ENCODE measurements around the gene RPS2. TPM values are rescaled to one million over a fixed set of nuclear protein-coding genes. Genes with fewer than 3 reads are reported as not detected.

The RPS2 gene
- total and polyA plus RNA-seq, 12 donors: 691 to 3,593 (median 903) TPM

GRCh38 chr16:1984347-1985225 is 20.0 kb upstream of the RPS2 start:
- peaks cover 12 to 54% (median 43%) of the 10 kb centered on the region in 7 donors for H3K27me3 ChIP-seq
- intact Hi-C loops (cut with DNase I): loop anchor here in 1 of 10 donors (10.0 kb wide), 1 partner anchor 60 kb away; no protein-coding TSS in a partner anchor
- 10 to 12% methylated on average over 58 of the region's 58 CpGs for WGBS, 2 donors
- peaks cover 11 to 34% (median 28%) of the 10 kb centered on the region in 9 donors for H3K4me1 ChIP-seq
- H3K36me3 ChIP-seq: peaks cover 0 to 23% (median 12%) of the 10 kb centered on the region in 9 donors
- peak overlapping the region; percentile 65 to 89 (median 81) for H3K27ac ChIP-seq
- DNase-seq: no peak
- H3K9me3 ChIP-seq: no peaks in the 10 kb centered on the region
- TF ChIP-seq CTCF (IDR thresholded peaks at IDR 0.05): no peak
- peak in 6 of 8 donors; percentile 2 to 10 (median 4) for ATAC-seq
- peak overlapping the region; percentile 80 to 98 (median 91) for H3K4me3 ChIP-seq

- peaks cover 0 to 26% (median 12%) of the 10 kb centered on the region in 9 donors for H3K36me3 ChIP-seq
- peaks cover 11 to 43% (median 30%) of the 10 kb centered on the region in 9 donors for H3K4me1 ChIP-seq
- DNase-seq (peak; percentile 88 to 92), ATAC-seq (peak; percentile 94 to 98 (median 94))
- TF ChIP-seq CTCF (IDR thresholded peaks at IDR 0.05): peak; percentile 9 to 73 (median 52)
- peaks cover 15 to 54% (median 43%) of the 10 kb centered on the region in 7 donors for H3K27me3 ChIP-seq
- H3K4me3 ChIP-seq: peak within 1 kb of the TSS; percentile 80 to 98 (median 91)
- H3K9me3 ChIP-seq: no peaks in the 10 kb centered on the region
- 0% methylated on average over 95 to 109 of the region's 109 CpGs for WGBS, 2 donors
- H3K27ac ChIP-seq: peak within 1 kb of the TSS; percentile 65 to 89 (median 81)
- intact Hi-C loops (cut with DNase I): loop anchor here in 1 of 10 donors (10.0 kb wide), 1 partner anchor 59 kb away; no protein-coding TSS in a partner anchor
Observed at GRCh38 chr16:1983544-1984346, 19.1 kb upstream of the RPS2 start, which contains the start of gene GFER. GFER (plus strand) TSS chr16:1984193; CDS start chr16:1984219, 26 bp downstream.

GRCh38 chr16:1982991-1983543 is 18.4 kb upstream of the RPS2 start:
- Histone ChIP-seq H3K9me3 (no peaks in the 10 kb centered on the region), H3K36me3 (peaks cover 0 to 33% (median 18%) of the 10 kb centered on the region in 9 donors), H3K4me1 (peaks cover 11 to 43% (median 30%) of the 10 kb centered on the region in 9 donors), H3K4me3 (peak overlapping the region; percentile 55 to 98 (median 91)), H3K27ac (peak overlapping the region; percentile 65 to 89 (median 81)), H3K27me3 (peaks cover 18 to 56% (median 43%) of the 10 kb centered on the region in 7 donors)
- 23 to 25% methylated on average over 19 of the region's 19 CpGs for WGBS, 2 donors
- TF ChIP-seq CTCF (IDR thresholded peaks at IDR 0.05): no peak
- no peak for DNase-seq
- no peak for ATAC-seq
- intact Hi-C loops (cut with DNase I): loop anchor here in 1 of 10 donors (10.0 kb wide), 1 partner anchor 58 kb away; no protein-coding TSS in a partner anchor

All from heart right ventricle (tissue), 16 donors.